GM18505 (cell line): ENCODE data around the gene PLEKHM2.

Source experiments
- ATAC-seq: cut with Tn5 transposase; IDR thresholded peaks from one replicate; pipeline ENCODE4 v1.9.1; 2021; ENCODE audit not compliant: unreplicated experiment
- POLR2A ChIP-seq: IDR thresholded peaks from 4 replicates; pipeline ENCODE4 v1.6.1; 2011; ENCODE audit warnings: borderline replicate concordance; ENCODE audit not compliant: insufficient read depth, insufficient read length; ENCODE audit errors: extremely low read depth

The PLEKHM2 gene

DNA sequence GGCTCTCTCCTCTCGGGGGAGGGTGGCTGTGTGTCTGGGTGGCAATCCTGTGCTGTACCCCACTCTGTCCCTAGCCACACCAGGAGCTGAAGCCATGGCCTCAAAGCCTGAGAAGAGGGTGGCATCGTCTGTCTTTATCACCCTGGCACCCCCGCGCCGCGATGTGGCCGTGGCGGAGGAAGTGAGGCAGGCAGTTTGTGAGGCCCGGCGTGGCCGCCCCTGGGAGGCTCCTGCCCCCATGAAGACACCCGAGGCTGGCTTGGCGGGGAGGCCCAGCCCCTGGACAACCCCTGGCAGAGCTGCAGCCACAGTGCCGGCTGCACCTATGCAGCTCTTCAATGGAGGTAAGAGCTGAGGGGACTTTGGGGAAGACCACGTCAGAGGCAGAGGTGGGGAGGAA lies 80.8 kb downstream of the PLEKHM2 start:
- ATAC-seq, result no peak
- TF ChIP-seq POLR2A, result no peak

DNA sequence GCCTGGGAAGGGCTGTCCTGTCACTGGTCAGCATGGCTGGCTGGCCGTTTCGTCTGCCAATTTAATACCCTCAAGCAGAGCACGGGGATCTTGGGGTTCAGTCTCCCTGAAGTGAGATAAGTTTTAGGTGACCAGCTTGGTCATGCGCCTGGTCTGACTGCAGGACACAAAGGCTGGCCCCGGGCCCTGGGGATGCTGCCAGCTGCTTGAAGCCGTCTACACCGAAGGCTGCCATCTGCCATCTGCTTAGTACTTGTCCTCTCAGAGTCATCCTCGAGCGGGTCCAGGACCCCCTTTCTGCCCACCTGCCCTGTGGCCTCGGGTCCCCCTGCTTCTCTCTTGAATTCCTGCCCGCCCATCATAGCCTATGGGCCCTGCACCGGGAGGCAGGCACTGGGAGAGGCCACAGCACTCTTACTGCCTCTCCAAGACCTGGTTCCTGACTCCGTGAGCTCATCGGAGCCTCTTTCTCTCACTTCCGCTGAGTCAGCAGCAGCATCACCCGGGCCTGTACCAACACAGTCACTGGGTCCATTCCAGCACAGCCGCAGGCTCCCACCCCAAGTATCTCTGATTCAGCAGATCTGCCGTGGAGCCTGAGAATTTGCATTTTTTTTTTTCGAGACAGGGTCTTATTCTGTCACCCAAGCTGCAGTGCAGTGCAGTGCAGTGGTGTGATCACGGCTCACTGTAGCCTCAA lies 81.5 kb downstream of the PLEKHM2 start:
- ATAC-seq, result no peak

DNA sequence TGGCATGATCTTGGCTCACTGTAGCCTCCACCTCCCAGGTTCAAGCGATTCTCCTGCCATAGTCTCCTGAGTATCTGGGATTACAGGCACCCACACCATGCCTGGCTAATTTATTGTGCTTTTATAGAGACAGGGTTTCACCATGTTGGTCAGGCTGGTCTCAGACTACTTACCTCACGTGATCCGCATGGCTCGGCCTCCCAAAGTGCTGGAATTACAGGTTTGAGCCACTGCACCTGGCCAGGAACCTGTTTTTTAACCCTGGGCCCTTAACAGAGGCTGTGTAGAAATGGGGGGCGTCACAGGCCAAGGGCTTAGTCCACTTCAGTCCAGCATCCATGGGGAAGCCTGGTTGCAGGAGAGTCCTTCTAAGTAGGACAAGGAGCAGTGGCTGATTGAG lies 83.8 kb downstream of the PLEKHM2 start:
- no peak for ATAC-seq
- TF ChIP-seq POLR2A, result no peak

More for the DNA sequence above, 81.5 kb downstream of the PLEKHM2 start:
- TF ChIP-seq POLR2A, result no peak

DNA sequence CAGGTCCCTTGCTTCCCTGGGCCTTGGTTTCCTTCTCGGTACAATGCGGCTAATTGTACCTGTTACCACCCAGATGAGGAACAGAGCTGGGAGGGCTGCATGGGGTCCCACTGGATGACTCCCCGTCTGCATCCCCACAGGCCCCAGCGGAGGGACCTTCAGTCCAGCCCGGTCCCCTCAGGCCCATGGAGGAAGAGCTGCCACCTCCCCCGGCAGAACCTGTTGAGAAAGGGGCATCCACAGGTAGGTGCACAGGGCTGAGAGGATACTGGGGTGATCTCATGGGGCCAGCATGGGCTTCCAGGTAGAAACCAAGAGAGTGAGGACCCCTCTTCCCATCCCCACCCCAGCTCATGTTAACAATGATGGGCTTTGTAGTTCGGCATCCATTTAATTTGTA lies 84.3 kb downstream of the PLEKHM2 start:
- ATAC-seq, result no peak
- TF ChIP-seq POLR2A, result no peak

DNA sequence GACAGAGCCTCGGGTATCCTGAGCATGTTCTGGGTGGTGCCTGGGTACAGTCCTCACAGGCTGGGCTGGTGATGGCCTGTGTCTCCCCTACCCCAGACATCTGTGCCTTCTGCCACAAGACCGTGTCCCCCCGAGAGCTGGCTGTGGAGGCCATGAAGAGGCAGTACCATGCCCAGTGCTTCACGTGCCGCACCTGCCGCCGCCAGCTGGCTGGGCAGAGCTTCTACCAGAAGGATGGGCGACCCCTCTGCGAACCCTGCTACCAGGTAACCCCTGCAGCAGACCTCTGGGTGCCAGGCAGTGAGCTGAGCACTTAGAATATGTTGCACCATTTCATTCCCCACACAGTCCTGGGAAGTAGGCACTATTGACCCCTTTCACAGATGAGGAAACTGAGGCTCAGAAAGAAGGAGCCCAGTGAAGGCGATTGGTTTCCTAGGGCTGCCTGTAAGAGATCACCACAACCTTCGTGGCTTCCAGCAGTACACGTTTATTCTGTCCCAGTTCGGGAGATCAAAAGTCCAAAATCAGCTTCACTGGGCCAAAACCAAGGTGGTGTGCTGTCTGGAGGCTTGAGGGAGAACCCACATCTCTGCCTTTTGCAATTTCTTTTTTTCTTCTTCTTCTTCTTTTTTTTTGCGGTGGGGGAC lies 86.3 kb downstream of the PLEKHM2 start:
- TF ChIP-seq POLR2A, result no peak
- ATAC-seq, result no peak

DNA sequence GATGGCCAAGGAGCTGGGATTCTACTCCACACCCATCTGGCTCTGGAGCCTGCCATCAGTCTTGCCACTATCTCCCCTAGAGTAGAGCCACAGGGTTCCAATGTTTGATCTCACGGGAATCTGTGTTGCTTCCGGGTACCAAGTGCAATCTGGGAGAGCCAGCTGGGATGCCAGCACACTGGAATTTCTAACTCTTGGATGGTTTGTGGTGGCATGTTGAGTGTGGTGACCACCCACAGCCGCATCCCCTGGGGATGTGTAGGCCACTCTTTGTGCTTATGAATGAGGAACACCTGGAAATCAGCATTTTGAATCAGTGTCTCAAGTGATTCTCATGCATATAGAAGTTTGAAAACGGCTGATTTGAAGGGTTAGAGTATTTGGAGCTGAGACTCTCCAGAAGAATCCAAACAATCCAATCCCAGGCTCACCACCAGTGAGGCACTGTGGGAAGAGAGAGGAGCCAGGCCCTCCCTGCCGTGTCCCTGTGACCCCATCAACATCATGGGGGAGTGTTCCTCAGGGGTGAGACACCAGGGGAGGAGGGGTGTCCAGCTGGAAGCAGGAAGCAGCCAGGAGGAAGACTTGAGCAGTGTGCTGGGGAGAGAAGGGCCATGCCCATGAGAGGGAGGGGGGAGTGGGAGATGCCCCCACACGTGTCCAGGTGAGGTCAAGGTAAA lies 87.9 kb downstream of the PLEKHM2 start:
- no peak for ATAC-seq

DNA sequence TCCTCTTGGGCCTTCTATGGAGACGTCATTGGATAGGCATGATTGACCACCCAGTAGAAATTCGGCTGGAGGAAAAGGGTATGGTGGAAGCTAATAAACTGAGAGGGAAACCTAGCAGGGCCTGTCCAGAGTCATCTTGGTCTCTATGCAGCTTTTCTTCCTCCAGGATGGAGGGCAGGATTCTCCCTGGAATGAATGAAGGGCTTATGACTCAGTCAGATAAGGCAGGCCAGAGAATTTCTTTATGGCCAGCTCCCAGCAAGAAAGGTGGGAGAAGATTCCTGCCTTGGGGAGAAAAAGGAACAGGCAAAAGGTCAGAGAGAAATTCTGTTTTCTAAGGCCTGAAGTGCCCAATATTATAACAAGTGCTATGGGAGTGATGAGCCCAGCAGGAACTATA lies 91.6 kb downstream of the PLEKHM2 start:
- no peak for TF ChIP-seq POLR2A
- ATAC-seq, result no peak

More for the DNA sequence above, 87.9 kb downstream of the PLEKHM2 start:
- TF ChIP-seq POLR2A, result no peak

DNA sequence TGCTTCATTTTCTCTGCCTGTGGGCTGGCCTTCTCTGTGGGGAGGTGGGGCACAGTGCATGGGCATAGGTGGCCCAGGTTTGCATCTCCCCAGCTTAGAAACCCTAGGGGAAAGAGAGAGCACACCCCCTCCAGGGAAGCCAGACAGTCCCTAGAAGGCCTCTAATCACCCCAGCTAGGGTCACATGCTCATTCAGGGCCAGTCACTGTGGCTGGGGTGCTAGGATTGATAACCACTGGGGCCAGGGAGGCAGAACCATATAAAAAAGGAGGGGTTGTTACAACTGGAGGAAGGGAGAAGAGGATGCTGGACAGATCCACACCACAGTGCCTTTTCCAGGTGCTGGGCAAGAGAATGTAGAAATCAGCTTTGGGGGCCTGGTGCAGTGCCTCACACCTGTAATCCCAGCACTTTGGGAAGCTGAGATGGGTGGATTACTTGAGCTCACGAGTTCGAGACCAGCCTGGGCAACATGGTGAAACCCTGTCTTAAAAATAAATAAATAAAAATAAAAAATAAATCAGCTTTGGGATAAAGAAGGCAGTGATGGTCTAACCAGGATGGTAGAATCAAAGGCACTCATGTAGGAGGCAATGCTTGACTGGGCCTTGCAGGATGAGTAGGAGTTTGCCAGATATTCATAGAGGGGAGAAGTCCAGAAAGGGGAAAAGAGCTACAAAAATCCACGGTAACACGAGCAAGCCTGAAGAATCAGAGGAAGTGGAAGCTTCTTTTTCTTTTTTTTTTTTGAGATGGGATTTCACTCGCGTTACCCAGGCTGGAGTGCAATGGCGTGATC lies 94.0 kb downstream of the PLEKHM2 start:
- TF ChIP-seq POLR2A, result no peak
- no peak for ATAC-seq
